Stimulated activated CD4-positive, alpha-beta T cell treated with anti-CD3 and anti-CD28 coated beads, Interleukin-1b, Interleukin-23, amount 100 ng/mL, for 4 hours (primary cell): ENCODE data around the gene HDGF.

ENCODE experiments used
- DNase-seq, 2 donors: peaks; one replicate each; pipeline ENCODE4 v3.0.0-alpha.2; 2020; ENCODE audit warnings: low read depth in 2 of 2

The HDGF gene

DNA sequence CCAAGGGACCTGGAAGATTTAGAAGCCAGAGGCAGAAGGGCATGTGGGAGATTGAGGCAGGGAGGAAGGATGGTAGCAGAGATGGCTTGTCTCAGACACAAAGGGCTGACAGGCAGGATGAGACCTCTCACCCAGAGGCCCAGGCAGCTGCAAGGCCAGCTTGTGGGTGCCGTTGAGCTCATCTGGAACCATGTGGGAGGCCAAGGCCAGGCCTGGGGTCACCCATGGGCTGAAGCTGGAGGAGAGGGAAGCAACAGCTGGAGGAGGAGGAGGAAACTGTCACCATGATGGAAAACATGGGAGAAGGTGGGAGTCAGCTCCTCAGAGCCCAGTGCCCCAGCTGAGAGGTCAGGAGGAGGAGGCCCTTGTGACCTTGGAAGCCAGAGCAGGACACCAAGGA lies 52.5 kb downstream of the HDGF start:
- DNase-seq, result no peak

DNA sequence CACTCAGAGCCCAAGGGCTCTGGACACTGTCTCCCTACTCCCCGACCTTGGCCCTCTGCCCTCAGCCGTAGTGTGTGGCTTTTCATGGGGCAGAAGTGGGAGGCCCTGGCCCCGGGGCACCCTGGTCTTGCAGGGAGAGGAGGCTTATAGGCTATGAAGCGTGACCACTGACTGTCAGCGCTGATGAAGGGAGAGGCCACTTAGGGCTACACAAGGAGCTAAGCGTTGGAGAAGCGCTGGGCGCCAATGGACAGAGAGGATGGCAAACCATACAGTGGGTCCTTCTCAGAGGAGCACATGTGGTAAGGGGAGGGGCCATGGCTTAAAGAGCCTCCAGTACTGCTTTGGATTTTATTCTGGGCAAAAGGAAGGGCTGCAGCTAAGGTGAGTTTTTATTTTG lies 54.0 kb downstream of the HDGF start:
- no peak for DNase-seq

DNA sequence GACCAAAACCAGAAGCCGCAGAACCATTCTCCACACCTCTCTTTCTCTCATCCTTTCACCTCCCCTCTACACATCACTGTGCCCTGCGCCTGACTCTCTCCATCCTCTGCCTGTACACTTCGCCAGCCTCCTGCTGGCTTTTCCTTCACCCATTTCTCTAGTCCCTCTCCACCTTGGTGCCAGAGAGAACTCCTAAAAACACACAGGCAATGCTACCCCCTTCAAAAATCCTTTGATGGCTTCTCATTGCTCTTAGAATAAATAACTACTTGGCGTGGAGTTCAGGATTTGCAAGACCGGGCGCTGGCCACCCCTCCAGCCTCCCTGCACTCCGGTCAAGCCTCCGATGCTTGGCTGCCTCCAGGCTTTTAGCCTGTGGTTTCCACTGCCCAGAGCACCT lies 54.7 kb downstream of the HDGF start:
- no peak for DNase-seq

DNA sequence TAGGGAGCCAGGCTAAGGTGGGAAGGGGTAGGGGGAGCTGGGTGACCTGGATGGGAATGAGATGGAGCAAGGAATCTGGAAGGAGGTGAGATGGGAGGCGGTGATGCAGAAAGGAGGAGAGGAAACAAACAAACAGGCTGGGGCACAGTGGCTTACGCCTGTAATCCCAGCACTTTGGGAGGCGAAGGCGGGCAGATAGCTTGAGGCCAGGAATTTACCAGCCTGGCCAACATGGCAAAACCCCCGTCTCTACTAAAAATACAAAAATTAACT lies 56.8 kb downstream of the HDGF start:
- no peak for DNase-seq

DNA sequence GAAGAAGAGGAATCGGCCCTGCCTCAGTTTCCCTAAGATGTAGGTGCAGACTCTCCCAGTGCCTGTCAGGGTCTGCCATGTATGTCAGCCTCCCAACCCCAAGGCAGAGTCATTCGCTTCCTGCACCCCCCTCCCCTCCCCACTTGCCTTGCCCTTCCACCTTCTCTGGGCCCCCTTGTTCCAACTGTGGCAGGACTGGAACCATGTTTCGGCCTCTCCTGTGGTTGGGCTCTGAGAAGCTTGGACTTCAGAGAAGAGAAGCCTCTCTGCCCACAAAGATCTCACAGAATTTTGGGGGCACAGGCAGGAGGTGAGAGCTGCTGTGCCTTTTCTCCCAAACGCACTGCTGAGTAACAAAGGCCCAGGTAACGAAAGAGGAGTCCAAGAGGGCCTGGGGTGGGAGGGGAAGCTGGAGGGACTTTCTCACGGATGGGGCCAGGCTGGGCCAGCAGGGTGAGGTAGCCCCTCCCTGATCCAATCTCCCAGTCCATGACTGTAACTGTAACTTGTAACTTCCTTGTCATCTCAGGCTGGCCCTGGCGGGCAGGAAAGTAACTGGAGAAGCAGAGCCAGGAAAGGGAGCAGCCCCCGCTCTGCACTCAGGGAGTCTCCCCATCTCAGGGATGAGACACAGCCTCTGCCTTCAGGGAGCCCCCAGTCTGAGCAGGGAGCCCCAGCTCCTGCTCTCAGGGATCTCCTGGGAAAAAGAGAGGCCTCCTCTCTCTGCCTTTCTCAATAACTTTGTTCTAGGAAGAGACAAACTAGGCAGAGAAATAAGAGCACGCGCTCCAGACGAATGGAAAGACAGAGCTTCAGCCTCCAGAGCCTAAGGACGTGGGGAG lies 57.4 kb downstream of the HDGF start:
- DNase-seq, result no peak

DNA sequence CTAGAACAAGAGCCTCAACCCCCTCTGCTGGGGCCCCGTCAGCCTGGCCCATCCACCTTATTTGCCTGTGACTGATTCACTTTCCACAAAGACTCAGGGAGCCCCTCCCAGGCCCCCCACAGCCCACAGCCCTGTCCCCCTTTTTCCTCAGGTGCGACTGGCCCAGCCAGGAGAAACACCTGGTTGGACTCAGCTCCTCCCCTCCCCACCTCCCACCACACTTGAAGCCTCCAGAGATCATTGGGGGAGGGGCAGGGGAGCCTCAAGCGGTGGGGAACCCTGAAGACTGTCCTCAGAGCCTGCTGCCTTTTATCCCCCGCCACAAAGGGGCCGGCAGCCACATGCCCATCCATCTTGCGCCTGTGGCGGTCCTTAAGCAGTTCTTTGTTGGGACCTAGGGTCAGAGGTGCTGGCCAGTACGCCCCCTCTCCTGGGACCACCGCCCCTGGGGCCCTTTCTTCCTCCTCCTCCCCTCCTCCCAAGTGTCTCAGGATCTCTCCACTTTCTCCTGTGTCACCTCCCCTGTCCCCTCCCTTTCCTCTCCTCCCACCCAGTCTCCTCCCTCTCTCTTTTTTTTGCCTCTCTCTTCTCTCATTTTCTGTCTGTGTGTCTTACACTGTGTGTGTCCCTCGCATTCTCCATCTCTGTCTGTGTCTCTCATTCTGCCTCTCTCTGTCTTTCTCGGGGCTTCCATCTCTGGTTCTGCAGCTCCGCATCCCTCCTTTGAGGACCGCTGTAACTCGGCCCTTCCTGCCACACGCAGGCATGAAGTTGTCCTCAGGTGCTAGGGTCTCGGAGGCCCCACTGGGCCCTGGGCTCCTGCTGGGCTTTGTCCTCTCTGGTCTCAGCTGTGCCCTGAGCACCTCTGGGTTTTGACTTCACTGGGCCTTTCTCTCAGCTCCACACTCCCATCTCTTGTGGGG lies 58.3 kb downstream of the HDGF start:
- DNase-seq, result no peak

DNA sequence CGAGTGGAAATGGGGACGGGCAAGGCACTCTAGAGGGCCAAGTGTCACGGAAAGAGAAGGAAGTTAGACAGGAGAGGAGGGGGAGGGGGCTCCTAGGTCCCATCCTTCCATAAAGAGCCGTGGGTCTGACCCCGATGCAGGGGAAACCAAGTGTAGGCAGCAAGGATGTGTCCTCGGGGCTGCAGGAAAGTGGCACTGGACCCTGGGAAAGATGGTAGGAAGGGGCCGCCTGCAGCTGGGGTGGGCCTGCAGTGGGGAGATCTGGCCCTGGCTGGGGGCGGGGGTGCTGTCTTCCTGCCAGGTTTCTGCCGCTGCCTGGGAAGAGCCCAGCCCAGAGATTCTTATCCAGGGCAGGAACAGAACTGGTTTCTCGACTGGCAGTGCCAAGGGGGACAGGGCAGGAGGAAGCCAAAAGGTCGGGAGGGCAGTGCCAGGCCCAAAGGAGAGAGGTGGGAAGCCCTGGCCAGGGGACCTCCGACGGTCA lies 59.0 kb downstream of the HDGF start:
- no peak for DNase-seq
